ENCODE results near the gene DOCK4.

DNA sequence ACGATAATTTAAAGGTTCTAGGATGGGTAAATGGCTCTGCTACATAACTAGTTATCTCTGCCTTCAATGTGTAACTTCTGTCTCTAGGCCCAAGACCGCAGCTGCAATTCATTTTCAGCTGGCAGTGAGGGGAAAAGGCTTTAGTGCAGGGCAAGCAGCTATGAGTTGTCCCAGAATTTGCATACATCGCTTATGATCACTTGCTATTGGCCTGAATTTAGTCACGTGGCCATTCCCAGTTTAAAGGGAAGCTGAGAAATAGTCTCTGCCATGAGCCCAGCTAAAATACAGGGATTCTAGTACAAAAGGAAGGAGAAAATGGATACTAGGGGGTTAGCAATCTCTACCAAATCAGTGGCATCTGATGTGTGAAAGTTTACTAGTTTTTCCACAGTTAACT lies 498.1 kb downstream of the DOCK4 start:
- TF ChIP-seq, protein P1, sequence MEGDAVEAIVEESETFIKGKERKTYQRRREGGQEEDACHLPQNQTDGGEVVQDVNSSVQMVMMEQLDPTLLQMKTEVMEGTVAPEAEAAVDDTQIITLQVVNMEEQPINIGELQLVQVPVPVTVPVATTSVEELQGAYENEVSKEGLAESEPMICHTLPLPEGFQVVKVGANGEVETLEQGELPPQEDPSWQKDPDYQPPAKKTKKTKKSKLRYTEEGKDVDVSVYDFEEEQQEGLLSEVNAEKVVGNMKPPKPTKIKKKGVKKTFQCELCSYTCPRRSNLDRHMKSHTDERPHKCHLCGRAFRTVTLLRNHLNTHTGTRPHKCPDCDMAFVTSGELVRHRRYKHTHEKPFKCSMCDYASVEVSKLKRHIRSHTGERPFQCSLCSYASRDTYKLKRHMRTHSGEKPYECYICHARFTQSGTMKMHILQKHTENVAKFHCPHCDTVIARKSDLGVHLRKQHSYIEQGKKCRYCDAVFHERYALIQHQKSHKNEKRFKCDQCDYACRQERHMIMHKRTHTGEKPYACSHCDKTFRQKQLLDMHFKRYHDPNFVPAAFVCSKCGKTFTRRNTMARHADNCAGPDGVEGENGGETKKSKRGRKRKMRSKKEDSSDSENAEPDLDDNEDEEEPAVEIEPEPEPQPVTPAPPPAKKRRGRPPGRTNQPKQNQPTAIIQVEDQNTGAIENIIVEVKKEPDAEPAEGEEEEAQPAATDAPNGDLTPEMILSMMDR (IDR thresholded peaks at IDR 0.05) = no peak
- TF ChIP-seq ZFX (IDR thresholded peaks at IDR 0.05; ENCODE audit: borderline replicate concordance) = no peak

Data from 22Rv1 (cell line).